H9 (cell line): ENCODE measurements around the gene PNO1. TPM values are rescaled to one million over a fixed set of nuclear protein-coding genes. Genes with fewer than 3 reads are reported as not detected.

Experiments
- DNase-seq: peaks from one replicate; pipeline ENCODE4 v3.0.0-alpha.2; 2017
- H2AFZ ChIP-seq: one replicate; pipeline ENCODE4 v1.6.1; 2013; ENCODE audit warnings: mild to moderate bottlenecking, low read length, control low read depth, moderate library complexity
- H2AK5ac ChIP-seq: 2 replicates; pipeline ENCODE4 v1.6.1; 2013; ENCODE audit warnings: low read length, control low read depth, mixed read lengths; ENCODE audit not compliant: insufficient read length
- H2BK120ac ChIP-seq: one replicate; pipeline ENCODE4 v1.6.1; 2013; ENCODE audit warnings: low read depth, mild to moderate bottlenecking, low read length, control low read depth, inconsistent platforms; ENCODE audit not compliant: poor library complexity, severe bottlenecking
- H2BK12ac ChIP-seq: 2 replicates; pipeline ENCODE4 v1.6.1; 2013; ENCODE audit warnings: low read length, control low read depth, mixed read lengths, low read depth; ENCODE audit not compliant: insufficient read length
- H2BK15ac ChIP-seq: 2 replicates; pipeline ENCODE4 v1.6.1; 2013; ENCODE audit warnings: low read depth, low read length, control low read depth
- H2BK20ac ChIP-seq: one replicate; pipeline ENCODE4 v1.6.1; 2013; ENCODE audit warnings: low read depth, mild to moderate bottlenecking, low read length, control low read depth, inconsistent platforms; ENCODE audit not compliant: poor library complexity, severe bottlenecking
- H2BK5ac ChIP-seq: 2 replicates; pipeline ENCODE4 v1.6.1; 2013; ENCODE audit warnings: low read length, control low read depth, mixed read lengths; ENCODE audit not compliant: insufficient read length
- H3K14ac ChIP-seq: 2 replicates; pipeline ENCODE4 v1.6.1; 2013; ENCODE audit warnings: low read length, control low read depth; ENCODE audit not compliant: insufficient read depth
- H3K18ac ChIP-seq: 2 replicates; pipeline ENCODE4 v1.6.1; 2013; ENCODE audit warnings: low read depth, mild to moderate bottlenecking, mixed read lengths, low read length, control low read depth; ENCODE audit not compliant: insufficient read length
- H3K23ac ChIP-seq: 2 replicates; pipeline ENCODE4 v1.6.1; 2013; ENCODE audit warnings: low read length, control low read depth, mixed read lengths, low read depth; ENCODE audit not compliant: insufficient read length
- H3K23me2 ChIP-seq: 2 replicates; pipeline ENCODE4 v1.6.1; 2013; ENCODE audit warnings: low read depth, mild to moderate bottlenecking, mixed read lengths, low read length, control low read depth; ENCODE audit not compliant: insufficient read length, poor library complexity, severe bottlenecking
- H3K27ac ChIP-seq: 2 replicates; pipeline ENCODE4 v1.5.1; 2013; ENCODE audit warnings: low read length, control low read depth, mixed read lengths, low read depth; ENCODE audit not compliant: insufficient read length
- H3K27me3 ChIP-seq: 2 replicates; pipeline ENCODE4 v1.6.1; 2013; ENCODE audit warnings: low read length, control low read depth, inconsistent platforms; ENCODE audit not compliant: insufficient read depth
- H3K4ac ChIP-seq: 2 replicates; pipeline ENCODE4 v1.6.1; 2013; ENCODE audit warnings: low read depth, mild to moderate bottlenecking, control low read depth, inconsistent platforms, low read length, moderate library complexity
- H3K4me1 ChIP-seq: 2 replicates; pipeline ENCODE4 v1.6.1; 2013; ENCODE audit warnings: low read length, control low read depth, inconsistent platforms; ENCODE audit not compliant: insufficient read depth
- H3K4me2 ChIP-seq: 2 replicates; pipeline ENCODE4 v1.6.1; 2013; ENCODE audit warnings: low read length, control low read depth, mixed read lengths; ENCODE audit not compliant: insufficient read length, insufficient read depth
- H3K56ac ChIP-seq: 2 replicates; pipeline ENCODE4 v1.6.1; 2013; ENCODE audit warnings: low read depth, mild to moderate bottlenecking, mixed read lengths, low read length, control low read depth; ENCODE audit not compliant: insufficient read length
- H3K79me1 ChIP-seq: 2 replicates; pipeline ENCODE4 v1.6.1; 2013; ENCODE audit warnings: low read depth, mild to moderate bottlenecking, moderate library complexity, low read length, control low read depth, inconsistent platforms; ENCODE audit not compliant: insufficient read depth, poor library complexity, severe bottlenecking
- H3K79me2 ChIP-seq: 2 replicates; pipeline ENCODE4 v1.6.1; 2013; ENCODE audit warnings: low read length, control low read depth, inconsistent platforms; ENCODE audit not compliant: insufficient read depth
- H3K9ac ChIP-seq: 2 replicates; pipeline ENCODE4 v1.6.1; 2013; ENCODE audit warnings: low read length, control low read depth, mixed read lengths; ENCODE audit not compliant: insufficient read length; ENCODE audit errors: extremely low read depth
- H3K9me3 ChIP-seq: one replicate; pipeline ENCODE4 v1.6.1; 2013; ENCODE audit warnings: low read depth, low read length, inconsistent platforms; ENCODE audit not compliant: control insufficient read depth
- H3T11ph ChIP-seq: one replicate; pipeline ENCODE4 v1.6.1; 2013; ENCODE audit warnings: mild to moderate bottlenecking, low read length, control low read depth, inconsistent platforms
- H4K20me1 ChIP-seq: one replicate; pipeline ENCODE4 v1.6.1; 2013; ENCODE audit not compliant: control insufficient read depth, insufficient read length, insufficient read depth
- H4K5ac ChIP-seq: 2 replicates; pipeline ENCODE4 v1.6.1; 2013; ENCODE audit warnings: low read depth, mild to moderate bottlenecking, mixed read lengths, low read length, control low read depth; ENCODE audit not compliant: insufficient read length
- H4K8ac ChIP-seq: replicated peaks from 2 replicates; pipeline ENCODE4 v1.6.1; 2013; ENCODE audit warnings: low read length, control low read depth, mixed read lengths, low read depth; ENCODE audit not compliant: insufficient read length
- H4K91ac ChIP-seq: 2 replicates; pipeline ENCODE4 v1.6.1; 2013; ENCODE audit warnings: low read depth, mild to moderate bottlenecking, moderate library complexity, mixed read lengths, low read length, control low read depth; ENCODE audit not compliant: insufficient read length
- H3K27ac Mint-ChIP-seq, 3 experiments: 2 replicates in 2 of 3; 3 replicates in 1 of 3; pipeline ENCODE4 v1.8.0; 2020 to 2021; ENCODE audit warnings: mixed read lengths in 3 of 3, mild to moderate bottlenecking in 1 of 3, moderate library complexity in 1 of 3
- H3K27me3 Mint-ChIP-seq: 2 replicates; pipeline ENCODE4 v1.8.0; 2021; ENCODE audit warnings: low read depth, mild to moderate bottlenecking, moderate library complexity, mixed read lengths
- H3K36me3 Mint-ChIP-seq, 3 experiments: 2 replicates in 2 of 3; 3 replicates in 1 of 3; pipeline ENCODE4 v1.8.0; 2020 to 2021; ENCODE audit warnings: low read depth in 3 of 3, mixed read lengths in 3 of 3; ENCODE audit not compliant: insufficient read depth in 1 of 3
- H3K4me1 Mint-ChIP-seq, 2 experiments: 2 replicates each; pipeline ENCODE4 v1.8.0; 2020; ENCODE audit warnings: mixed read lengths in 2 of 2
- H3K4me3 Mint-ChIP-seq, 2 experiments: 2 replicates in 1 of 2; 3 replicates in 1 of 2; pipeline ENCODE4 v1.8.0; 2020 to 2021; ENCODE audit warnings: mild to moderate bottlenecking in 2 of 2, mixed read lengths in 2 of 2, moderate library complexity in 1 of 2
- H3K9me3 Mint-ChIP-seq, 2 experiments: 2 replicates in 1 of 2; 3 replicates in 1 of 2; pipeline ENCODE4 v1.8.0; 2020; ENCODE audit warnings: mild to moderate bottlenecking in 2 of 2, mixed read lengths in 2 of 2, moderate library complexity in 1 of 2
- WGBS: extraction: QIAGEN DNeasy Blood & Tissue Kit; methylation state at CpG from one replicate; pipeline ENCODE4 v1.1.7; 2013; ENCODE audit warnings: missing lambda C conversion rate, low lambda C conversion rate, mixed read lengths; ENCODE audit not compliant: insufficient read length; ENCODE audit errors: extremely low coverage; 5-methylcytosine and 5-hydroxymethylcytosine counted together
- total RNA-seq: library from RNA; stranded (reverse); gene quantifications from 2 replicates; pipeline ENCODE4 v1.2.1, GENCODE V29; 2021
- TF ChIP-seq, protein P1 (sequence below): fragments of 200-600 bp; sonication (generic); conservative IDR thresholded peaks from 3 replicates; pipeline ENCODE4 v1.8.0; 2021; ENCODE audit warnings: antibody characterized with exemption, mild to moderate bottlenecking

The PNO1 gene
- total RNA-seq, 1 experiment from 2014 or later, result 46.5 TPM

DNA sequence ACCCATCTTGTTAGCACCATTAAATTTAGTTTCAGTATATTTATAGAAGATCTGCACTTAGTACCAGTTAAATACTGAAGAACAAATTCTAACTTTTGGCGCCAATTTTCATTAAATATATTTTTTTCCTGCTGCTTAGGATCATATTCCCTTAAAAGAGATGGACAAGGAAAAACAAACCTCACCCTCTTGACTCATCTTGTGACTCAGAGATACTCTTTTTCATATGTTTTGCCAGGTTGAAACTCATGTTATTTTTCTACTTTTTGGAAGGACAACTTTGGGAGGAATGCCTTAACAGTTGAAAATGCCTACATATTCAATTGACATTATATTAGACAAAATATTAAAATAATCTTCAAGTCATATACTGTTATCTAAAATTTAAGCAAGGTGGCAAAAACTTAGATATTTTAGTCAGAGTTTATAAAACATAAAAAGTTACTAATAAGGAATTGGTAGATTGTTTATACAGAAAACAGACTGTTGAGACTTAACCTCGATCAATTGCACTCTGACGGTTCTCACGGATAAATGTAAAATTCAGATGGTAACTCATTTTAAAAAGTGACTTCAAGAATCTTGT lies 36.2 kb downstream of the PNO1 start:
- no peaks in the 10 kb centered on the region for H3K9me3 ChIP-seq
- H2BK15ac ChIP-seq, result no peak overlapping the region
- no peak overlapping the region for H2BK120ac ChIP-seq
- H3K9ac ChIP-seq, result no peak overlapping the region
- H4K8ac ChIP-seq, result no peak overlapping the region
- H3K4ac ChIP-seq, result no peak overlapping the region
- no CpG with 5 or more reads among the region's 4 CpGs for WGBS
- DNase-seq, result no peak
- Mint-ChIP-seq H3K36me3 (no peaks in the 10 kb centered on the region; a peak in 1 of 7 replicates), H3K9me3 (no peaks in the 10 kb centered on the region), H3K27ac (no peak overlapping the region), H3K4me1 (peaks cover 6 to 9% of the 10 kb centered on the region in 2 experiments; a peak in 3 of 4 replicates), H3K4me3 (no peak overlapping the region), H3K27me3 (no peaks in the 10 kb centered on the region)
- H3K18ac ChIP-seq, result no peak overlapping the region
- peaks cover 8% of the 10 kb centered on the region; the same call in 1 of the 2 replicates for H3K79me2 ChIP-seq
- no peak overlapping the region for H4K91ac ChIP-seq
- no peaks in the 10 kb centered on the region for H3K23me2 ChIP-seq
- no peak overlapping the region for H3T11ph ChIP-seq
- H2BK20ac ChIP-seq, result no peak overlapping the region
- H3K79me1 ChIP-seq, result peaks cover 2% of the 10 kb centered on the region
- H3K4me2 ChIP-seq, result no peak overlapping the region
- no peak overlapping the region for H2AK5ac ChIP-seq
- no peak overlapping the region for H3K23ac ChIP-seq
- H3K27ac ChIP-seq, result no peak overlapping the region
- H4K5ac ChIP-seq, result no peak overlapping the region
- H2BK12ac ChIP-seq, result no peak overlapping the region
- H3K4me1 ChIP-seq, result no peaks in the 10 kb centered on the region
- H3K14ac ChIP-seq, result no peak overlapping the region
- H2BK5ac ChIP-seq, result no peak overlapping the region
- no peaks in the 10 kb centered on the region for H4K20me1 ChIP-seq
- H3K27me3 ChIP-seq, result no peaks in the 10 kb centered on the region
- no peak overlapping the region for H3K56ac ChIP-seq
- H2AFZ ChIP-seq, result no peak overlapping the region
- TF ChIP-seq, protein P1, sequence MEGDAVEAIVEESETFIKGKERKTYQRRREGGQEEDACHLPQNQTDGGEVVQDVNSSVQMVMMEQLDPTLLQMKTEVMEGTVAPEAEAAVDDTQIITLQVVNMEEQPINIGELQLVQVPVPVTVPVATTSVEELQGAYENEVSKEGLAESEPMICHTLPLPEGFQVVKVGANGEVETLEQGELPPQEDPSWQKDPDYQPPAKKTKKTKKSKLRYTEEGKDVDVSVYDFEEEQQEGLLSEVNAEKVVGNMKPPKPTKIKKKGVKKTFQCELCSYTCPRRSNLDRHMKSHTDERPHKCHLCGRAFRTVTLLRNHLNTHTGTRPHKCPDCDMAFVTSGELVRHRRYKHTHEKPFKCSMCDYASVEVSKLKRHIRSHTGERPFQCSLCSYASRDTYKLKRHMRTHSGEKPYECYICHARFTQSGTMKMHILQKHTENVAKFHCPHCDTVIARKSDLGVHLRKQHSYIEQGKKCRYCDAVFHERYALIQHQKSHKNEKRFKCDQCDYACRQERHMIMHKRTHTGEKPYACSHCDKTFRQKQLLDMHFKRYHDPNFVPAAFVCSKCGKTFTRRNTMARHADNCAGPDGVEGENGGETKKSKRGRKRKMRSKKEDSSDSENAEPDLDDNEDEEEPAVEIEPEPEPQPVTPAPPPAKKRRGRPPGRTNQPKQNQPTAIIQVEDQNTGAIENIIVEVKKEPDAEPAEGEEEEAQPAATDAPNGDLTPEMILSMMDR, result no peak
